Activated B cell treated with CpG ODN at 0.5 μM for 24 hours (primary cell): ENCODE measurements around the gene TSPAN9. TPM values are rescaled to one million over a fixed set of nuclear protein-coding genes. Genes with fewer than 3 reads are reported as not detected.

ENCODE experiments used
- ATAC-seq: fragments of 200-7000 bp; cut with Tn5 transposase; one replicate; pipeline ENCODE4 v1.10.0; 2021; ENCODE audit warnings: low read depth, mild to moderate bottlenecking, moderate library complexity
- CTCF ChIA-PET: fragments of 350-600 bp; sonication (Branson Sonifier 250); formaldehyde crosslinking; loops from one replicate; lab custom pipeline; 2021; ENCODE audit warnings: antibody characterized with exemption; lab: Charles Lee
- POLR2A ChIA-PET: fragments of 350-600 bp; sonication (Branson Sonifier 250); formaldehyde crosslinking; loops from one replicate; lab custom pipeline; 2021; ENCODE audit warnings: antibody characterized with exemption; lab: Charles Lee
- DNase-seq: peaks from one replicate; pipeline ENCODE4 v3.0.0; 2022
- H3K27ac Mint-ChIP-seq: one replicate; pipeline ENCODE4 v1.8.0; 2020; ENCODE audit warnings: mixed read lengths
- H3K27me3 Mint-ChIP-seq: one replicate; pipeline ENCODE4 v1.8.0; 2021; ENCODE audit warnings: mixed read lengths
- H3K36me3 Mint-ChIP-seq: one replicate; pipeline ENCODE4 v1.8.0; 2021; ENCODE audit warnings: low read depth, mixed read lengths
- H3K4me1 Mint-ChIP-seq: one replicate; pipeline ENCODE4 v1.8.0; 2021; ENCODE audit warnings: mixed read lengths
- H3K4me3 Mint-ChIP-seq: one replicate; pipeline ENCODE4 v1.8.0; 2020; ENCODE audit warnings: mild to moderate bottlenecking, mixed read lengths
- H3K9me3 Mint-ChIP-seq: one replicate; pipeline ENCODE4 v1.8.0; 2020; ENCODE audit warnings: mixed read lengths
- intact Hi-C: fragments of 100-400 bp; cut with micrococcal nuclease; formaldehyde crosslinking; loops from one replicate; pipeline ENCODE4 v1.15.1; 2024
- total RNA-seq: library from RNA; stranded (reverse); gene quantifications from 2 replicates; pipeline ENCODE4 v1.2.3, GENCODE V29; 2022
- TF ChIP-seq, protein P1 (sequence below): fragments of 200-600 bp; IDR thresholded peaks from one replicate; pipeline ENCODE4 v1.8.0; 2022; ENCODE audit warnings: antibody characterized with exemption, mild to moderate bottlenecking

Gene TSPAN9
- total RNA-seq, 1 donor from 2014 or later, result 0.20 TPM

DNA sequence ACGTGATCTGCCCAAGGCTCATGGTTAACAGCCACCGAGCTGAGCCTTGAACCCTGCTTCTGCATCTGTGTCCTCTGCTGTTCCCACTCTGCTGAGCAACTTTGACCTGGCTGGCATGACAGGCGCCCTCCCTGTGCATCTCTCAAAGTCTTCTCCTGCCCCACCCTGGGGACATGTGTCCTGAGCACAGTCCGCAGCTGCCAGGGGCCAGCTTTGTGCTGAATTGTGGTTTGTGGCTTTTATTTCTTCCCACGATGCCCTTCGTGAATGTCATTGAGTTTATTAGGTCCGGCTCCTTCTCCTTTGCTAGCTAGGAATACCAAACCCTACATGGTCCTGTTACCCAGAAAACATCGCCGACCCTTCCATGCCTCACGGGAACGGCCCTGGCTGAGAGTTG, 161.0 kb downstream of the TSPAN9 start:
- ATAC-seq, result no peak
- no peaks in the 10 kb centered on the region for H3K9me3 Mint-ChIP-seq
- no peak for DNase-seq
- no peaks in the 10 kb centered on the region for H3K4me1 Mint-ChIP-seq
- H3K36me3 Mint-ChIP-seq, result no peaks in the 10 kb centered on the region
- ChIA-PET POLR2A (no interaction called here), CTCF (no interaction called here)
- TF ChIP-seq, protein P1, sequence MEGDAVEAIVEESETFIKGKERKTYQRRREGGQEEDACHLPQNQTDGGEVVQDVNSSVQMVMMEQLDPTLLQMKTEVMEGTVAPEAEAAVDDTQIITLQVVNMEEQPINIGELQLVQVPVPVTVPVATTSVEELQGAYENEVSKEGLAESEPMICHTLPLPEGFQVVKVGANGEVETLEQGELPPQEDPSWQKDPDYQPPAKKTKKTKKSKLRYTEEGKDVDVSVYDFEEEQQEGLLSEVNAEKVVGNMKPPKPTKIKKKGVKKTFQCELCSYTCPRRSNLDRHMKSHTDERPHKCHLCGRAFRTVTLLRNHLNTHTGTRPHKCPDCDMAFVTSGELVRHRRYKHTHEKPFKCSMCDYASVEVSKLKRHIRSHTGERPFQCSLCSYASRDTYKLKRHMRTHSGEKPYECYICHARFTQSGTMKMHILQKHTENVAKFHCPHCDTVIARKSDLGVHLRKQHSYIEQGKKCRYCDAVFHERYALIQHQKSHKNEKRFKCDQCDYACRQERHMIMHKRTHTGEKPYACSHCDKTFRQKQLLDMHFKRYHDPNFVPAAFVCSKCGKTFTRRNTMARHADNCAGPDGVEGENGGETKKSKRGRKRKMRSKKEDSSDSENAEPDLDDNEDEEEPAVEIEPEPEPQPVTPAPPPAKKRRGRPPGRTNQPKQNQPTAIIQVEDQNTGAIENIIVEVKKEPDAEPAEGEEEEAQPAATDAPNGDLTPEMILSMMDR, result no peak
- H3K27ac Mint-ChIP-seq, result no peak overlapping the region
- no peak overlapping the region for H3K4me3 Mint-ChIP-seq
- H3K27me3 Mint-ChIP-seq, result peaks cover 2% of the 10 kb centered on the region
- intact Hi-C loops, result no loop called here

- ATAC-seq, result no peak
- Mint-ChIP-seq H3K27me3 (no peaks in the 10 kb centered on the region), H3K27ac (no peak overlapping the region), H3K4me1 (no peaks in the 10 kb centered on the region), H3K36me3 (no peaks in the 10 kb centered on the region), H3K9me3 (no peaks in the 10 kb centered on the region), H3K4me3 (no peak overlapping the region)
- no peak for DNase-seq
- POLR2A ChIA-PET, result no interaction called here
- intact Hi-C loops, result no loop called here
- TF ChIP-seq, protein P1, result no peak
- CTCF ChIA-PET, result no interaction called here
Observed at GRCh38 chr12:3241621-3242020, 164.4 kb downstream of the TSPAN9 start.

- no peaks in the 10 kb centered on the region for H3K27me3 Mint-ChIP-seq
- DNase-seq, result no peak
- intact Hi-C loops, result no loop called here
- H3K9me3 Mint-ChIP-seq, result no peaks in the 10 kb centered on the region
- no peak overlapping the region for H3K27ac Mint-ChIP-seq
- ChIA-PET CTCF (no interaction called here), POLR2A (no interaction called here)
- no peaks in the 10 kb centered on the region for H3K4me1 Mint-ChIP-seq
- no peak for ATAC-seq
- TF ChIP-seq, protein P1, result no peak
- no peaks in the 10 kb centered on the region for H3K36me3 Mint-ChIP-seq
- no peak overlapping the region for H3K4me3 Mint-ChIP-seq
Observed at GRCh38 chr12:3242199-3242863, 165.2 kb downstream of the TSPAN9 start.

DNA sequence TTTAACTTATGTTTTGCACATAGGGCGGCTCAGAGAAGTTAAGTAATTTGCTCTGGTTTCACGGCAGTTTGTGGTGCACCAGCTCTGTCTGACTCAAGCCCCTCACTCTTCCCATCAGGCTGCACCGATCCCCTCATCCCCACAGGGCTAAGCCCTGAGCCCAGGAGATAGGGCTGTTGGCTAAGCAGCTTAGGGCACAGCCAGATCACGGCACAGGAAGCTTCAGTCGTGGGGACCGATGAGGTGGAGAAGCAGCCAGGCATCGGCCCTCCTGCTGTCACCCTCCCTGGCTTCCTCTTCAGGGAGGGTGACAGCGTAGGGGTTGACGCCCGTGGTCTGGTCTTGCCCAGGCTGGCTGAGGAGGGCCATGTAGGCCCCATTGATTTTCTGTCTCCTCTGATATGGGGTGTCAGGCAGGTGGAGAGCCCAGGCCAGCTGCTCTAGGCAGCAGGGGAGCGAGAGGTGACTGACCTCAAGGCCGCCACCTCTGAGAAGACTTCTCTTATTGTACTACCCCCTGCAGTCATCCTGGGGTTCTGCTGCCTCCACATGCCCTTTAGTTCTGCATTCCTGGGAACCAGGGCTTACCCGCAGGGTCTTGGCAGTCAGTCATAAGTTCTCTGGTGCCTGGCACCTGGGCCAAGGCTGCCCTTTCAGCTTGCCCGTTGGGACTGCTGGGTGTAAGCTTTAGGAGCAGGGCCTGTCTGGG, 166.4 kb downstream of the TSPAN9 start:
- ATAC-seq (no peak), DNase-seq (no peak)
- TF ChIP-seq, protein P1, result no peak
- Mint-ChIP-seq H3K27ac (no peak overlapping the region), H3K4me3 (no peak overlapping the region), H3K9me3 (no peaks in the 10 kb centered on the region), H3K4me1 (peaks cover 8% of the 10 kb centered on the region), H3K27me3 (no peaks in the 10 kb centered on the region), H3K36me3 (no peaks in the 10 kb centered on the region)
- intact Hi-C loops, result no loop called here
- POLR2A ChIA-PET, result no interaction called here
- CTCF ChIA-PET, result no interaction called here

DNA sequence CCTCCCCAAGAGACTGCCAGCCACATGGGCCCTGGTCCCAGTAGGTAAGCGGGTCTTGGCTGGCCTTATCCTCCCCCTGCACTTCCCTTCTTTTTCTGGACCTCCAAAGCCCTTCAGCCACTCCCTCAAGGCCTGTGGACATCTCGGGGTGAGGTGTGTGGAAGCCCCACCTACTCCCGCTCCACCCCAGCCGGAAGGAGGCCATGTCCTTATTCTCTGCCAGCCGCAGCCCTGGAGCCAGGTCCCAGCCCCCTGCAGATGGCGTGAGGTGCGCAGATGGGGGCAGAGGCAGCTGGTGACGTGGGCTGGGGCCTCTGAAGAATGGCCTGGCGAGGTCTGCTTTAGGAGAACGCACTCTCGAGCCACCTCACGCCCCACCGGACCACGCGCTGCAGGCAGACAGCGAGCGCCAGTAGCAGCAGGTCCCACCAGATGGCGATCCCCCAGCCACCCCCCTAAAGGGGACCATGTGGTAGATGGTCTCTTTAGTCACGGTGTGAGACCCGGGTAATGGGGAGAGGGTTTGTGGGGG, 167.1 kb downstream of the TSPAN9 start:
- TF ChIP-seq, protein P1, result no peak
- Mint-ChIP-seq H3K4me3 (no peak overlapping the region), H3K36me3 (no peaks in the 10 kb centered on the region), H3K9me3 (no peaks in the 10 kb centered on the region), H3K4me1 (peaks cover 15% of the 10 kb centered on the region), H3K27ac (no peak overlapping the region), H3K27me3 (no peaks in the 10 kb centered on the region)
- POLR2A ChIA-PET, result no interaction called here
- CTCF ChIA-PET, result no interaction called here
- DNase-seq (no peak), ATAC-seq (no peak)
- intact Hi-C loops, result no loop called here
